ENCODE data around the gene SLC16A10. TPM values are rescaled to one million over a fixed set of nuclear protein-coding genes. Genes with fewer than 3 reads are reported as not detected.

Gene SLC16A10, protein sequence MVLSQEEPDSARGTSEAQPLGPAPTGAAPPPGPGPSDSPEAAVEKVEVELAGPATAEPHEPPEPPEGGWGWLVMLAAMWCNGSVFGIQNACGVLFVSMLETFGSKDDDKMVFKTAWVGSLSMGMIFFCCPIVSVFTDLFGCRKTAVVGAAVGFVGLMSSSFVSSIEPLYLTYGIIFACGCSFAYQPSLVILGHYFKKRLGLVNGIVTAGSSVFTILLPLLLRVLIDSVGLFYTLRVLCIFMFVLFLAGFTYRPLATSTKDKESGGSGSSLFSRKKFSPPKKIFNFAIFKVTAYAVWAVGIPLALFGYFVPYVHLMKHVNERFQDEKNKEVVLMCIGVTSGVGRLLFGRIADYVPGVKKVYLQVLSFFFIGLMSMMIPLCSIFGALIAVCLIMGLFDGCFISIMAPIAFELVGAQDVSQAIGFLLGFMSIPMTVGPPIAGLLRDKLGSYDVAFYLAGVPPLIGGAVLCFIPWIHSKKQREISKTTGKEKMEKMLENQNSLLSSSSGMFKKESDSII
- 16.9 and 18.6 TPM in 2 replicates for total RNA-seq (2021; fragmentation: NEBNext Ultra II Directional; extraction: Animal tissue kit (Norgen Biotek cat#: 25700))
- polyA plus RNA-seq (2011; rRNA removed) = 14.6 and 23.2 TPM in 2 replicates
- polyA plus RNA-seq (2011; cell fraction: cytosol; rRNA removed) = 10.5 TPM
- 6.5 TPM for polyA plus RNA-seq (2011; cell fraction: nucleus; rRNA removed)
- 7.9 to 9.1 TPM (median 8.7 TPM) in 4 replicates for polyA plus RNA-seq (2012, experiment 1 of 2)
- 6.6 TPM for polyA plus RNA-seq (2012, experiment 2 of 2)
- polyA plus RNA-seq (2013, experiment 1 of 2) = 20.1 TPM
- polyA plus RNA-seq (2013, experiment 2 of 2) = 23.7 TPM
- 29.9 and 30.4 TPM in 2 replicates for polyA minus RNA-seq (2011; rRNA and poly(A)+ RNA removed)
- 8.7 TPM for polyA minus RNA-seq (2011; cell fraction: cytosol; rRNA and poly(A)+ RNA removed)
- polyA minus RNA-seq (2011; cell fraction: nucleus; rRNA and poly(A)+ RNA removed) = 25.1 TPM
- long read RNA-seq, experiment 1, transcript SLC16A10-202 (6 exons, 2,508 nt) = major isoform, 7 of 19 reads
- long read RNA-seq, experiment 1, partial matches to known transcripts = 7 of 19 reads
- long read RNA-seq, experiment 1, other reads (novel, unspliced or antisense) = 5 of 19 reads
- long read RNA-seq, experiment 2, partial matches to known transcripts = 1 of 1 reads
- long read RNA-seq, experiment 2, other reads (novel, unspliced or antisense) = 0 of 1 reads

DNA sequence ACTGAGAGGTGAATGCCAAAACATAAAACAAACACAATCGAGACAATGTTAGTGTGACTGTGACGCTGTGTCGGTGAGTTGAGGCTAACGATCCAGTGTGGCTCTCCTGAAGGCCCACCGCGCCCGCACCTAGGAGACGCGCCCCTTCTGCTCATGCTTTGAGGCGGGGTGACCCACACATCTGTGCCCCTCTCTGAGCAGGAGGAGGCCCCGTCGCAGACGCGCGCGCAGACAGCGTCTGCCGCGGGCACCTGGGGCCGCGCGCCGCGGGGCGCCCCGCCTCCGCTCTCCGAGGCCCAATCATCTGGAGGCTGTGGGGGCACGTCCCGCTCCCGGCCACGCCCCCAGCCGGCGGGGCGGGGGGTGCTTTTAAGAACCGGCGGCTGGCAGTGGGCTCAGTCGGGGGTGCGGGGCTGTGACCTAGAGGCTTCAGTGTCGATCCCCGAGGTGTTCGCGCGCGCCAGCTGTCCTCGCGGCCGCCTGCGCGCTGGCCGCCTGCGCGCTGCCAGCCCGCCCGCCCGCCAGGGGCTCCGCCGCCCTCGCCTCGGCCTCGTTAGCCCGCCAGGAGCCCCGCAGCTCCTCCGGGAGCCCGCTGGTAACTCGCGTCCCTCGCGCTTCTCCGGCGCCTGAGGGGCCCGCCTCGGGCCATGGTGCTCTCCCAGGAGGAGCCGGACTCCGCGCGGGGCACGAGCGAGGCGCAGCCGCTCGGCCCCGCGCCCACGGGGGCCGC is at the start of gene SLC16A10:
TSS of gene SLC16A10 (plus strand) at position 398 of the 730 bp plus-strand sequence. CDS start at position 648, 250 bp downstream.
- H3K4me1 ChIP-seq (replicated peaks in 1 of 4; ENCODE audit: control insufficient read depth in 3 of 4, insufficient read depth in 4 of 4, low read length in 3 of 4) = peaks cover 2 to 17% (median 10%) of the 10 kb centered on the region in 4 experiments; a peak in 4 of 7 replicates
- 2% methylated on average over 46 of the region's 86 CpGs; no CpG with 5 or more reads in 1 of the 2 experiments for WGBS, 2 experiments (ENCODE audit: extremely low coverage in 1 of 2, insufficient coverage in 1 of 2, insufficient read length in 1 of 2, insufficient replicate concordance in 2 of 2, low coverage in 1 of 2, low lambda C conversion rate in 2 of 2, missing lambda C conversion rate in 1 of 2)
- H3K14ac ChIP-seq (ENCODE audit: insufficient read length) = no peak within 1 kb of the TSS
- DNase-seq (ENCODE audit: low read depth in 1 of 2, low spot score in 2 of 2) (peak; percentile 61 to 87), FAIRE-seq (no peak)
- H3K9me3 ChIP-seq (ENCODE audit: insufficient read depth in 2 of 2, low read depth in 1 of 2, low read length in 1 of 2) = no peaks in the 10 kb centered on the region
- peak within 1 kb of the TSS; percentile 53; the same call in 1 of the 2 replicates for H4K8ac ChIP-seq (ENCODE audit: extremely low read depth, insufficient read depth, low read length)
- no peak within 1 kb of the TSS for H2BK120ac ChIP-seq (replicated peaks; ENCODE audit: low read depth, low read length)
- peak within 1 kb of the TSS; percentile 76; the same call in 1 of the 2 replicates for H2BK5ac ChIP-seq (ENCODE audit: low read depth, low read length)
- H3K27ac ChIP-seq (ENCODE audit: low read depth, low read length) = no peak within 1 kb of the TSS; the same call in 1 of the 2 replicates
- peak within 1 kb of the TSS; percentile 89; the same call in 1 of the 2 replicates for H3K18ac ChIP-seq (ENCODE audit: extremely low read depth, low read length)
- H3K23ac ChIP-seq (ENCODE audit: insufficient read length) = no peak within 1 kb of the TSS
- H2BK15ac ChIP-seq (ENCODE audit: low read length) = 0 out of 2 replicates have a peak within 1 kb of the TSS, but pooled peaks have one; percentile 32
- peak within 1 kb of the TSS; percentile 93 to 99 for H3K4me2 ChIP-seq (ENCODE audit: insufficient read depth in 1 of 2, low read depth in 2 of 2, low read length in 2 of 2)
- ChIA-PET CTCF (ENCODE audit: partially characterized antibody) (no interaction called here), POLR2A (ENCODE audit: partially characterized antibody) (interaction anchor here (0.5 to 1.7 kb wide), 3 partner anchors 9 to 213 kb away, joined by 4 to 7 read pairs (median 6); partner anchors contain the start of gene AMD1)
- peaks cover 0 to 16% of the 10 kb centered on the region in 2 experiments; a peak in 1 of 4 replicates for H3K79me2 ChIP-seq (ENCODE audit: control insufficient read depth in 1 of 2, insufficient read depth in 2 of 2, low read length in 2 of 2)
- no peaks in the 10 kb centered on the region for H3K36me3 ChIP-seq (ENCODE audit: control insufficient read depth in 2 of 4, insufficient read depth in 4 of 4, low read length in 3 of 4)
- peak within 1 kb of the TSS; percentile 77 to 94 (median 84) for H3K4me3 ChIP-seq (ENCODE audit: extremely low read depth in 1 of 4, insufficient read depth in 2 of 4, low read depth in 3 of 4, low read length in 4 of 4)
- H4K5ac ChIP-seq (ENCODE audit: insufficient read length, low read depth, low read length) = peak within 1 kb of the TSS; percentile 24
- H2AFZ ChIP-seq (ENCODE audit: low read length) = peak within 1 kb of the TSS; percentile 58
- no peaks in the 10 kb centered on the region for H4K20me1 ChIP-seq (replicated peaks in 1 of 2; ENCODE audit: control insufficient read depth in 1 of 2, insufficient read depth in 2 of 2, low read length in 2 of 2)
- H2BK12ac ChIP-seq (ENCODE audit: low read depth, low read length) = no peak within 1 kb of the TSS
- no peak within 1 kb of the TSS for H3K4ac ChIP-seq (replicated peaks; ENCODE audit: insufficient read length, low read depth, low read length)
- H4K91ac ChIP-seq (replicated peaks; ENCODE audit: insufficient read length, low read length) = no peak within 1 kb of the TSS
- H3K27me3 ChIP-seq (replicated peaks in 1 of 4; ENCODE audit: control insufficient read depth in 3 of 4, extremely low read depth in 1 of 4, insufficient read depth in 3 of 4, low read length in 3 of 4) = peaks cover 0 to 13% (median 5%) of the 10 kb centered on the region in 4 experiments; a peak in 6 of 7 replicates
- H2BK20ac ChIP-seq (ENCODE audit: low read length) = no peak within 1 kb of the TSS
- no peak within 1 kb of the TSS for H2AK5ac ChIP-seq (ENCODE audit: low read depth, low read length)
- H3K23me2 ChIP-seq (ENCODE audit: low read depth, low read length) = peaks cover 11% of the 10 kb centered on the region; the same call in 1 of the 2 replicates
- no peak within 1 kb of the TSS for H3K56ac ChIP-seq (replicated peaks; ENCODE audit: insufficient read length, low read depth, low read length)
- peak within 1 kb of the TSS in 2 of 4 experiments; percentile 42 to 67; a peak in 6 of 7 replicates for H3K9ac ChIP-seq (replicated peaks in 1 of 4; ENCODE audit: extremely low read depth in 1 of 4, low read depth in 3 of 4, low read length in 3 of 4)
- H3K79me1 ChIP-seq (ENCODE audit: low read depth, low read length) = no peaks in the 10 kb centered on the region
